ENCODE data around the gene ARHGEF1.

The ARHGEF1 gene

GRCh38 chr19:41901707-41902360, 18.9 kb downstream of the ARHGEF1 start:
- H3K27ac ChIP-seq: no peak overlapping the region
- no peak for TF ChIP-seq CTCF (IDR thresholded peaks at IDR 0.05)
- no peak for TF ChIP-seq ZFX (IDR thresholded peaks at IDR 0.05; ENCODE audit: borderline replicate concordance)

- no peak overlapping the region for H3K27ac ChIP-seq
- TF ChIP-seq CTCF (IDR thresholded peaks at IDR 0.05): no peak
- no peak for TF ChIP-seq ZFX (IDR thresholded peaks at IDR 0.05; ENCODE audit: borderline replicate concordance)
Observed at GRCh38 chr19:41902594-41902993, 19.6 kb downstream of the ARHGEF1 start.

- peak overlapping the region; percentile 78 for H3K27ac ChIP-seq
- TF ChIP-seq CTCF (IDR thresholded peaks at IDR 0.05): no peak
- TF ChIP-seq ZFX (IDR thresholded peaks at IDR 0.05; ENCODE audit: borderline replicate concordance): no peak
Observed at GRCh38 chr19:41903193-41903953, 20.4 kb downstream of the ARHGEF1 start.

- H3K27ac ChIP-seq: peak overlapping the region; percentile 78
- TF ChIP-seq CTCF (IDR thresholded peaks at IDR 0.05) (no peak), ZFX (IDR thresholded peaks at IDR 0.05; ENCODE audit: borderline replicate concordance) (no peak)
Observed at GRCh38 chr19:41904118-41904870, 21.3 kb downstream of the ARHGEF1 start.

- TF ChIP-seq CTCF (IDR thresholded peaks at IDR 0.05) (no peak), ZFX (IDR thresholded peaks at IDR 0.05; ENCODE audit: borderline replicate concordance) (no peak)
- peak overlapping the region; percentile 78 for H3K27ac ChIP-seq
Observed at GRCh38 chr19:41905273-41906002, 22.5 kb downstream of the ARHGEF1 start.

GRCh38 chr19:41906271-41906670, 23.3 kb downstream of the ARHGEF1 start:
- peak overlapping the region; percentile 78 for H3K27ac ChIP-seq
- TF ChIP-seq ZFX (IDR thresholded peaks at IDR 0.05; ENCODE audit: borderline replicate concordance) (no peak), CTCF (IDR thresholded peaks at IDR 0.05) (no peak)
